HepG2 (cell line): Measurements from ENCODE around the gene PCSK6.
A peak's percentile ranks its signal among the peaks of the same experiment; 100 is the strongest.

Source experiments
- EZH2 ChIP-seq: conservative IDR thresholded peaks from 2 replicates; pipeline ENCODE4 v1.6.1; 2012; ENCODE audit warnings: mild to moderate bottlenecking, low read depth, low read length, moderate library complexity
- MAX ChIP-seq: IDR thresholded peaks from 2 replicates; pipeline ENCODE4 v1.6.1; 2012; ENCODE audit warnings: inconsistent platforms
- MED1 ChIP-seq: sonication (generic); formaldehyde crosslinking; IDR thresholded peaks from 2 replicates; pipeline ENCODE4 v1.4.0; 2020; ENCODE audit warnings: missing genetic modification reagents
- MYC ChIP-seq: sonication (generic); formaldehyde crosslinking; IDR thresholded peaks from 2 replicates; pipeline ENCODE4 v1.9.0; 2021; ENCODE audit warnings: missing genetic modification reagents, borderline replicate concordance
- SP4 ChIP-seq: sonication (generic); formaldehyde crosslinking; IDR thresholded peaks from 2 replicates; pipeline ENCODE4 v1.8.1; 2023; ENCODE audit warnings: mild to moderate bottlenecking, missing genetic modification reagents
- SYNCRIP ChIP-seq: fragments of 200-400 bp; formaldehyde crosslinking; IDR thresholded peaks from 2 replicates; pipeline ENCODE4 v1.6.1; 2018; ENCODE audit warnings: mild to moderate bottlenecking, low read depth, low read length; ENCODE audit not compliant: insufficient read depth
- TSC22D2 ChIP-seq: sonication (generic); formaldehyde crosslinking; IDR thresholded peaks from 2 replicates; pipeline ENCODE4 v1.5.1; 2020; ENCODE audit warnings: missing genetic modification reagents, mild to moderate bottlenecking, borderline replicate concordance
- ZNF121 ChIP-seq: sonication (generic); formaldehyde crosslinking; IDR thresholded peaks from 2 replicates; pipeline ENCODE4 v1.5.0; 2020; ENCODE audit warnings: mild to moderate bottlenecking, missing genetic modification reagents
- ZNF777 ChIP-seq: sonication (generic); formaldehyde crosslinking; IDR thresholded peaks from 2 replicates; pipeline ENCODE4 v1.4.0; 2020; ENCODE audit warnings: missing genetic modification reagents

- TF ChIP-seq SP4 (CRISPR knock-in tag) = no peak
- TF ChIP-seq TSC22D2 = no peak
- peak; percentile 63; the same call in 1 of the 2 replicates for TF ChIP-seq MYC (CRISPR knock-in tag)
- no peak for TF ChIP-seq SYNCRIP
- TF ChIP-seq ZNF121 = no peak
- no peak for TF ChIP-seq EZH2
- peak; percentile 81 for TF ChIP-seq MED1 (CRISPR knock-in tag)
- TF ChIP-seq ZNF777 = no peak
- TF ChIP-seq MAX = 0 out of 2 replicates have a peak, but pooled peaks have one; percentile 31
Observed at GRCh38 chr15:101446518-101447167, 42.9 kb downstream of the PCSK6 start.
